Measurements from ENCODE around the gene ATXN8OS. TPM values are rescaled to one million over a fixed set of nuclear protein-coding genes. Genes with fewer than 3 reads are reported as not detected.

Gene ATXN8OS
- total RNA-seq, 1 experiment from 2014 or later = not detected

DNA sequence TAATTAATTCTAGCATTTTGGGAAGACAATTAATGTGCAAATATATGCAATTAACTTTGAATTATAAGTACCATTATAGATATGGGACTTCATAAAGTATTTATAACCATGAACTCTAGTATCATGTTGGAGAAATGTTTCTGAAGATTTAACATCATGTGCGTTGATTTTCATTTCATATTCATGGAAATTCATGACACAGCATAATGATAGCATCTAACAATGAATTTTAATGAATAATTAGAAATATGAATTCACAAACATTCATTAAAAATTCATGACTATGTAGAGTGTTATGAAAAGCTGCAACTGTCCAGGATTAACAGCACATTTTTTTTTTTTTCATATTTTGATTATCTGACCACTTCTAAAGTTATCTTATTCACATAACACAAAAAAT lies 70.7 kb downstream of the ATXN8OS start:
- H3K4me1 ChIP-seq (ENCODE audit: control insufficient read depth in 1 of 2, insufficient read depth in 2 of 2, low read length in 2 of 2) = no peaks in the 10 kb centered on the region
- H3K9me2 ChIP-seq (ENCODE audit: insufficient read depth) = no peaks in the 10 kb centered on the region
- ChIA-PET RAD21 (ENCODE audit: low non-redundant PET in 1 of 2, low total read pairs in 2 of 2, uncharacterized antibody in 2 of 2, unreplicated experiment in 2 of 2) (no interaction called here), CTCF (no interaction called here), POLR2A (no interaction called here)
- H4K20me1 ChIP-seq (ENCODE audit: insufficient read depth) = no peaks in the 10 kb centered on the region
- H3K4me3 ChIP-seq (replicated peaks in 1 of 2; ENCODE audit: low read depth in 1 of 2, low read length in 2 of 2) = no peak overlapping the region
- no peaks in the 10 kb centered on the region; a peak in 1 of 4 replicates for H3K36me3 ChIP-seq (ENCODE audit: control insufficient read depth in 1 of 2, insufficient read depth in 2 of 2, low read length in 2 of 2)
- BruUV-seq (replicated peaks) = no TSS peak
- no peak for TF ChIP-seq FOSL1 (IDR thresholded peaks at IDR 0.05; ENCODE audit: low read depth)
- no peak for TF ChIP-seq SP1 (IDR thresholded peaks at IDR 0.05; ENCODE audit: low read depth)
- no peak for TF ChIP-seq SRF (IDR thresholded peaks at IDR 0.05; ENCODE audit: low read depth)
- no peak for TF ChIP-seq POLR2AphosphoS5 (IDR thresholded peaks at IDR 0.05; ENCODE audit: low read depth, low read length)
- TF ChIP-seq CEBPB (IDR thresholded peaks at IDR 0.05; ENCODE audit: low read depth) = no peak
- TF ChIP-seq ZFX (IDR thresholded peaks at IDR 0.05) = no peak
- no peak for TF ChIP-seq SIN3A (IDR thresholded peaks at IDR 0.05; ENCODE audit: low read depth)
- TF ChIP-seq EZH2phosphoT487 (IDR thresholded peaks at IDR 0.05; ENCODE audit: borderline replicate concordance) = no peak
- ATAC-seq (no peak), DNase-seq (ENCODE audit: low read depth, low spot score) (no peak)
- H3K79me2 ChIP-seq (ENCODE audit: insufficient read depth, low read length) = no peaks in the 10 kb centered on the region
- H3K9me3 ChIP-seq (ENCODE audit: control insufficient read depth in 1 of 2, insufficient read depth in 1 of 2, low read depth in 1 of 2, low read length in 2 of 2) = no peaks in the 10 kb centered on the region
- no peak overlapping the region for H3K27ac ChIP-seq (ENCODE audit: low read depth, low read length)
- H3K4me2 ChIP-seq (ENCODE audit: low read length) = no peak overlapping the region
- no peaks in the 10 kb centered on the region for H3K27me3 ChIP-seq (ENCODE audit: insufficient read depth, low read length)
- no peak overlapping the region for H2AFZ ChIP-seq (ENCODE audit: low read depth, low read length, poor library complexity, severe bottlenecking)
- no peak overlapping the region for H3K9ac ChIP-seq (ENCODE audit: low read length)
- intact Hi-C loops (cut with micrococcal nuclease) = no loop called here

Other genes starting within 250 kb of the ATXN8OS start
- gene KLHL1, start 626 bp downstream of the ATXN8OS start, total RNA-seq (2021; ENCODE audit: unreplicated experiment) = not detected

Data from HCT116 (cell line).